Measurements from ENCODE around the gene DLG2. TPM values are rescaled to one million over a fixed set of nuclear protein-coding genes. Genes with fewer than 3 reads are reported as not detected.

The DLG2 gene
- total and polyA plus RNA-seq, 2 of the 8 experiments (the other 6 are each of a cell fraction or from before 2014, with no cell fraction given) = 1.7 to 14.3 TPM

DNA sequence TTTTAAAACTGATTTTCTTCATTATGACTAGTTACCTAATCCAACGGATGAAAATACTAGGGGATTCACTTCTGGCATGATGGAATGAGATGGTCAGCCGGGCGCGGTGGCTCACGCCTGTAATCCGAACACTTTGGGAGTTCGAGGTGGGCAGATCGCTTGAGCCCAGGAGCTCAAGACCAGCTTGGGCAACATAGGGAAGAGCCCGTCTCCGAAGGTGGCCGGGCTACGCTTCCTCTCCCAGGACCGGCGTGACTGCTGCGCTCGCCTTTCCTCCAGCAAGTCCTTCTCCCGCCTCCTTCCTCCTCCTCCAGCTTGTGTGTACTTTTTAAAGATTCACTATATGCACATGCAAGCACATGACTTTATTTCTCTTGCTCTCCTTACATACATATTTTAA, 1835.6 kb downstream of the DLG2 start:
- Histone ChIP-seq H3K79me2 (ENCODE audit: control insufficient read depth in 1 of 2, insufficient read depth in 2 of 2, low read length in 2 of 2) (no peaks in the 10 kb centered on the region), H3K4me1 (replicated peaks in 1 of 4; ENCODE audit: control insufficient read depth in 3 of 4, insufficient read depth in 4 of 4, low read length in 3 of 4) (no peaks in the 10 kb centered on the region), H2BK120ac (replicated peaks; ENCODE audit: low read depth, low read length) (no peak overlapping the region), H3K18ac (ENCODE audit: extremely low read depth, low read length) (no peak overlapping the region), H3K56ac (replicated peaks; ENCODE audit: insufficient read length, low read depth, low read length) (no peak overlapping the region), H3K9me3 (ENCODE audit: insufficient read depth in 2 of 2, low read depth in 1 of 2, low read length in 1 of 2) (no peaks in the 10 kb centered on the region), H3K27ac (ENCODE audit: low read depth, low read length) (no peak overlapping the region), H3K14ac (ENCODE audit: insufficient read length) (no peak overlapping the region), H3K79me1 (ENCODE audit: low read depth, low read length) (no peaks in the 10 kb centered on the region), H4K91ac (replicated peaks; ENCODE audit: insufficient read length, low read length) (no peak overlapping the region), H3K27me3 (replicated peaks in 1 of 4; ENCODE audit: control insufficient read depth in 3 of 4, extremely low read depth in 1 of 4, insufficient read depth in 3 of 4, low read length in 3 of 4) (no peaks in the 10 kb centered on the region), H2BK12ac (ENCODE audit: low read depth, low read length) (no peak overlapping the region), H2BK15ac (ENCODE audit: low read length) (no peak overlapping the region), H3K4me2 (ENCODE audit: insufficient read depth in 1 of 2, low read depth in 2 of 2, low read length in 2 of 2) (no peak overlapping the region), H2BK20ac (ENCODE audit: low read length) (no peak overlapping the region), H2BK5ac (ENCODE audit: low read depth, low read length) (no peak overlapping the region), H4K8ac (ENCODE audit: extremely low read depth, insufficient read depth, low read length) (no peak overlapping the region), H3K4ac (replicated peaks; ENCODE audit: insufficient read length, low read depth, low read length) (no peak overlapping the region), H3K23ac (ENCODE audit: insufficient read length) (no peak overlapping the region), H4K5ac (ENCODE audit: insufficient read length, low read depth, low read length) (no peak overlapping the region), H3K36me3 (ENCODE audit: control insufficient read depth in 2 of 4, insufficient read depth in 4 of 4, low read length in 3 of 4) (no peaks in the 10 kb centered on the region), H3K4me3 (ENCODE audit: extremely low read depth in 1 of 4, insufficient read depth in 2 of 4, low read depth in 3 of 4, low read length in 4 of 4) (no peak overlapping the region), H2AK5ac (ENCODE audit: low read depth, low read length) (no peak overlapping the region), H3K9ac (replicated peaks in 1 of 4; ENCODE audit: extremely low read depth in 1 of 4, low read depth in 3 of 4, low read length in 3 of 4) (no peak overlapping the region), H2AFZ (ENCODE audit: low read length) (no peak overlapping the region), H3K23me2 (ENCODE audit: low read depth, low read length) (no peaks in the 10 kb centered on the region), H4K20me1 (replicated peaks in 1 of 2; ENCODE audit: control insufficient read depth in 1 of 2, insufficient read depth in 2 of 2, low read length in 2 of 2) (no peaks in the 10 kb centered on the region)
- 96% methylated on average over 17 of the region's 17 CpGs; no CpG with 5 or more reads in 1 of the 2 experiments for WGBS, 2 experiments (ENCODE audit: extremely low coverage in 1 of 2, insufficient coverage in 1 of 2, insufficient read length in 1 of 2, insufficient replicate concordance in 2 of 2, low coverage in 1 of 2, low lambda C conversion rate in 2 of 2, missing lambda C conversion rate in 1 of 2)
- TF ChIP-seq POU5F1 (IDR thresholded peaks at IDR 0.05; ENCODE audit: low read depth, low read length) = no peak
- DNase-seq (ENCODE audit: low read depth in 1 of 2, low spot score in 2 of 2) (no peak), FAIRE-seq (no peak)
- POLR2A ChIA-PET (ENCODE audit: partially characterized antibody) = no interaction called here
- CTCF ChIA-PET (ENCODE audit: partially characterized antibody) = interaction anchor here (0.9 to 1.9 kb wide), 3 partner anchors 10 to 24 kb away, joined by 4 to 9 read pairs (median 4); no protein-coding TSS in a partner anchor
